Right lobe of liver (tissue), 6 donors: ENCODE measurements around the gene TUFM. TPM values are rescaled to one million over a fixed set of nuclear protein-coding genes. Genes with fewer than 3 reads are reported as not detected.

Source experiments
- ATAC-seq, 4 donors: fragments of 200-7000 bp; cut with Tn5 transposase; one replicate each; pipeline ENCODE4 v1.9.1; 2020; ENCODE audit warnings: mild to moderate bottlenecking in 4 of 4, moderate library complexity in 4 of 4
- DNase-seq, 3 donors: peaks; one replicate each; pipeline ENCODE4 v3.0.0-alpha.2; 2020
- H3K27ac ChIP-seq, 3 donors: fragments of 200-600 bp; one replicate each; pipeline ENCODE4 v1.8.0; 2022
- H3K27me3 ChIP-seq, 2 donors: fragments of 200-600 bp; one replicate each; pipeline ENCODE4 v1.8.0; 2022
- H3K36me3 ChIP-seq, 4 donors: fragments of 200-600 bp; sonication (generic) in 1 of 4; one replicate each; pipeline versions ENCODE4 v1.5.1 to v1.8.0; 2017 to 2022; ENCODE audit warnings: control low read depth in 1 of 4
- H3K4me1 ChIP-seq, 4 donors: fragments of 200-600 bp; sonication (generic) in 1 of 4; one replicate each; pipeline versions ENCODE4 v1.5.1 to v1.8.0; 2017 to 2022; ENCODE audit warnings: control low read depth in 1 of 4
- H3K4me3 ChIP-seq, 3 donors: fragments of 200-600 bp; one replicate each; pipeline ENCODE4 v1.8.0; 2022
- H3K9me3 ChIP-seq, 4 donors: fragments of 200-600 bp; sonication (generic) in 1 of 4; one replicate each; pipeline versions ENCODE4 v1.5.1 to v1.8.0; 2017 to 2022; ENCODE audit warnings: control low read depth in 1 of 4
- POLR2A ChIP-seq: fragments of 450-650 bp; IDR thresholded peaks from one replicate; pipeline ENCODE4 v1.6.1; 2017; ENCODE audit warnings: antibody characterized with exemption, mild to moderate bottlenecking
- WGBS: methylation state at CpG from one replicate; pipeline ENCODE4 v1.1.6; 2018; ENCODE audit warnings: low coverage, low lambda C conversion rate; ENCODE audit not compliant: insufficient coverage; ENCODE audit errors: missing lambda C conversion rate; 5-methylcytosine and 5-hydroxymethylcytosine counted together
- intact Hi-C, 2 donors: fragments of 100-400 bp; cut with DNase I; formaldehyde crosslinking; loops; one replicate each; pipeline versions ENCODE4 v1.11.2 to v1.14.1; 2022
- total RNA-seq, 6 experiments: library from RNA; depleted of rRNA in 2 of 6; stranded (reverse); fragments of >200 nt in 2 of 6; fragmentation: NEBNext Ultra II Directional in 3 of 6; extraction: Animal tissue kit (Norgen Biotek cat#: 25700) in 3 of 6; gene quantifications; one replicate each; pipeline versions ENCODE4 v1.1.0 to v1.2.4, GENCODE V29; 2016 to 2023
- TF ChIP-seq, protein P1 (sequence below), 4 donors: fragments of 200-600 bp in 3 of 4; fragments of 450-650 bp in 1 of 4; IDR thresholded peaks; one replicate each; pipeline versions ENCODE4 v1.5.1 to v1.8.0; 2016 to 2022; ENCODE audit warnings: antibody characterized with exemption in 4 of 4, mild to moderate bottlenecking in 2 of 4
- donor health status: DM: no; HTN: yes; CAD: no.
- donor health status: DM: no; HTN: no; CAD: no.
- donor health status: DM: no; HTN: no; CAD: no.
- donor health status: DM: no; HTN: yes; CAD: no.
- donor health status: DM: no; HTN: yes; CAD: no.

Gene TUFM
- total RNA-seq, 6 experiments from 2014 or later, result 103 to 169 (median 141) TPM

DNA sequence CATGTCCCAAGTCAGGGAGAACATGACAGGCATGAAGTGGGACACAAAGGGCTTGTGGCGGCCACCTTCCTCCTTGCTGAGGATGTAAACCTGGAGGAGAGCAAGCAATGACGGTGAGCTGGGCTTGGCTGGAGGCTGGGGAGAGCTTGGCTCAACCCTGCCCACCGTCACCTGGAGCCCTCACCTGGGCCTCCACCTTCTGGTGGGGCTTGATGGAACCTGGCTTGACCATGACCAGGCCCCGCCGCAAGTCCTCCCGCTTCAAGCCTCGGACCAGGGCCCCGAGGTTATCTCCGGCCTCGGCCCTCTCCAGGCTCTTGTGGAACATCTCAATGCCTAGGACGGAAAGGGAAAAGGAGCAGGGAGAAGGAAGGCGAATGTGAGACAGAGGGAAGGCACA is 2.4 kb downstream of the TUFM start:
- no peak overlapping the region for H3K4me3 ChIP-seq
- peaks cover 0 to 12% (median 7%) of the 10 kb centered on the region in 4 donors for H3K4me1 ChIP-seq
- no peaks in the 10 kb centered on the region for H3K9me3 ChIP-seq
- TF ChIP-seq POLR2A, result no peak
- TF ChIP-seq, protein P1, sequence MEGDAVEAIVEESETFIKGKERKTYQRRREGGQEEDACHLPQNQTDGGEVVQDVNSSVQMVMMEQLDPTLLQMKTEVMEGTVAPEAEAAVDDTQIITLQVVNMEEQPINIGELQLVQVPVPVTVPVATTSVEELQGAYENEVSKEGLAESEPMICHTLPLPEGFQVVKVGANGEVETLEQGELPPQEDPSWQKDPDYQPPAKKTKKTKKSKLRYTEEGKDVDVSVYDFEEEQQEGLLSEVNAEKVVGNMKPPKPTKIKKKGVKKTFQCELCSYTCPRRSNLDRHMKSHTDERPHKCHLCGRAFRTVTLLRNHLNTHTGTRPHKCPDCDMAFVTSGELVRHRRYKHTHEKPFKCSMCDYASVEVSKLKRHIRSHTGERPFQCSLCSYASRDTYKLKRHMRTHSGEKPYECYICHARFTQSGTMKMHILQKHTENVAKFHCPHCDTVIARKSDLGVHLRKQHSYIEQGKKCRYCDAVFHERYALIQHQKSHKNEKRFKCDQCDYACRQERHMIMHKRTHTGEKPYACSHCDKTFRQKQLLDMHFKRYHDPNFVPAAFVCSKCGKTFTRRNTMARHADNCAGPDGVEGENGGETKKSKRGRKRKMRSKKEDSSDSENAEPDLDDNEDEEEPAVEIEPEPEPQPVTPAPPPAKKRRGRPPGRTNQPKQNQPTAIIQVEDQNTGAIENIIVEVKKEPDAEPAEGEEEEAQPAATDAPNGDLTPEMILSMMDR (IDR thresholded peaks at IDR 0.05), result no peak
- peaks cover 0 to 34% (median 12%) of the 10 kb centered on the region in 4 donors for H3K36me3 ChIP-seq
- WGBS, result 90% methylated on average over 9 of the region's 12 CpGs
- DNase-seq, result no peak
- no peaks in the 10 kb centered on the region for H3K27me3 ChIP-seq
- no peak for ATAC-seq
- intact Hi-C loops, result no loop called here
- no peak overlapping the region for H3K27ac ChIP-seq

DNA sequence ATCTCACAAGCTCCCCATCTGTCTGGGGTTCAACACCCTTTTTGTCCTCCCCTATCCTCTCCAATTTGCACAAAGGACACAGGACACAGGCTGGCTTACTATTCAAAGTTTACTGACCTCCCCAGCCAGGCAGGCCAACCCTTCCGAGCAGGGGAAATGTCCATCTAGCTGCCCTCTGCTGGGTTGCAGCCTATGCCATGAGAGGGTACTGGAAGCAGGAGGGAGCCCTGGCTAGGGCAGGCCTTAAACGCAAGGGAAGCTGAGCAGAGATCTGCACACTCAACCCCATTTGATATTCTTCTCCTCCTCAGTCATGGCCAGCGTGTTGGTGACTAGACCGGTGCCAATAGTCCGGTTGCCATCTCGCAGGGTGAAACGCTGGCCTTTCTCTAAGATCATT is 3.5 kb downstream of the TUFM start:
- Histone ChIP-seq H3K4me3 (no peak overlapping the region), H3K27ac (no peak overlapping the region), H3K4me1 (peaks cover 0 to 12% (median 7%) of the 10 kb centered on the region in 4 donors), H3K36me3 (peaks cover 0 to 36% (median 12%) of the 10 kb centered on the region in 4 donors), H3K9me3 (no peaks in the 10 kb centered on the region), H3K27me3 (no peaks in the 10 kb centered on the region)
- intact Hi-C loops, result no loop called here
- TF ChIP-seq, protein P1 (IDR thresholded peaks at IDR 0.05), result no peak
- TF ChIP-seq POLR2A, result no peak
- DNase-seq, result no peak
- 71% methylated on average over 5 of the region's 7 CpGs for WGBS
- no peak for ATAC-seq

DNA sequence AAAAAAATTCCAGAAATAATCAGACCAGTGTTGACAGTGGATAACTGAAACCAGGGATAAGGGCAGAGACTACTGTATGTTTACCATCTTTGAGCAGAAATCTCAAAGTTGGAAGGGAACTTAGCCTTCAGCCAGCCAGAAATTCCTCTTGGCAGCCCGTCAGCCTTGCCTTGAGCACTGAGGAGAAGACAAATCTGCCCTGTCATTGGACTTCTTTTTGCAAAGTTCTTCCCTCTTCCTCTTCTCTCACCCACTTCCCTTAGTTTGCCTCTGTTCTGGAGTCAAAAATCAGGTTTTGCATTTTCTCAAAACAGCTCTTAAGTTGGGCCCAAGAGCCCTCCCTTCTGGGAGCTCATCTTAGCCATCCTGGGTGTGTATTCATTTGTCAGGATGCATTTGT is 6.2 kb downstream of the TUFM start:
- Histone ChIP-seq H3K27ac (no peak overlapping the region), H3K4me3 (no peak overlapping the region), H3K4me1 (peaks cover 0 to under 1% (median under 1%) of the 10 kb centered on the region in 4 donors), H3K9me3 (no peaks in the 10 kb centered on the region), H3K36me3 (peaks cover 4 to 59% (median 28%) of the 10 kb centered on the region in 4 donors), H3K27me3 (no peaks in the 10 kb centered on the region)
- DNase-seq, result no peak
- no peak for TF ChIP-seq POLR2A
- TF ChIP-seq, protein P1 (IDR thresholded peaks at IDR 0.05), result no peak
- intact Hi-C loops, result no loop called here
- 22% methylated on average over 1 of the region's 1 CpG for WGBS
- ATAC-seq, result no peak

DNA sequence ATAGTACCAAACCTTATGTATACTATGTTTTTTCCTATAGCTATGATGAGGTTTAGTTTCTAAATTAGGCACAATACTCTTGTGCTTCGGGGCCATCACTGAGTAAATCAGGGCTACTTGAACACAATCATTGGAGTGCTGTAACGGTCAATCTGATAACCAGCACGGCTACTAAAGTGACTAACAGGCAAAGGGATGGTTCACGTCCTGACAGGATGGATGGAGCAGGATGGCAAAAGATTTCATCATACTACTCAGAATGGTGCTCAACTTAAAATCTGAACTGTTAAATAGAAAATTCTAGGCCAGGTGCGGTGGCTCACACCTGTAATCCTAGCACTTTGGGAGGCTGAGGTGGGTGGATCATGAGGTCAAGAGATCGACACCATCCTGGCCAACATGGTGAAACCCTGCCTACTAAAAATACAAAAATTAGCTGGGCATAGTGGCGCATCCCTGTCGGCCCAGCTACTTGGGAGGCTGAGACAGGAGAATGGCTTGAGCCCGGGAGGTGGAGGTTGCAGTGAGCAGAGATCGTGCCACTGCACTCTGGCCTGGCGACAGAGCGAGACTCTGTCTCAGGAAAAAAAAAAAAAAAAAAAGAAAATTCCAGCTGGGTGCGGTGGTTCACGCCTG is 7.0 kb downstream of the TUFM start:
- no peaks in the 10 kb centered on the region for H3K4me1 ChIP-seq
- DNase-seq (no peak), ATAC-seq (no peak)
- no peak overlapping the region for H3K4me3 ChIP-seq
- H3K27me3 ChIP-seq, result no peaks in the 10 kb centered on the region
- 91% methylated on average over 6 of the region's 14 CpGs for WGBS
- TF ChIP-seq, protein P1 (IDR thresholded peaks at IDR 0.05), result no peak
- TF ChIP-seq POLR2A, result no peak
- intact Hi-C loops, result no loop called here
- H3K27ac ChIP-seq, result no peak overlapping the region
- no peaks in the 10 kb centered on the region for H3K9me3 ChIP-seq
- H3K36me3 ChIP-seq, result peaks cover 4 to 59% (median 34%) of the 10 kb centered on the region in 4 donors
